ENCODE measurements around the gene NEK6.

The NEK6 gene

GRCh38 chr9:124354346-124355038 lies 96.7 kb downstream of the NEK6 start:
- no peak for DNase-seq (ENCODE audit: low read depth)

- no peak for DNase-seq (ENCODE audit: low read depth)
Measured at GRCh38 chr9:124355039-124355940, 97.5 kb downstream of the NEK6 start.

DNA sequence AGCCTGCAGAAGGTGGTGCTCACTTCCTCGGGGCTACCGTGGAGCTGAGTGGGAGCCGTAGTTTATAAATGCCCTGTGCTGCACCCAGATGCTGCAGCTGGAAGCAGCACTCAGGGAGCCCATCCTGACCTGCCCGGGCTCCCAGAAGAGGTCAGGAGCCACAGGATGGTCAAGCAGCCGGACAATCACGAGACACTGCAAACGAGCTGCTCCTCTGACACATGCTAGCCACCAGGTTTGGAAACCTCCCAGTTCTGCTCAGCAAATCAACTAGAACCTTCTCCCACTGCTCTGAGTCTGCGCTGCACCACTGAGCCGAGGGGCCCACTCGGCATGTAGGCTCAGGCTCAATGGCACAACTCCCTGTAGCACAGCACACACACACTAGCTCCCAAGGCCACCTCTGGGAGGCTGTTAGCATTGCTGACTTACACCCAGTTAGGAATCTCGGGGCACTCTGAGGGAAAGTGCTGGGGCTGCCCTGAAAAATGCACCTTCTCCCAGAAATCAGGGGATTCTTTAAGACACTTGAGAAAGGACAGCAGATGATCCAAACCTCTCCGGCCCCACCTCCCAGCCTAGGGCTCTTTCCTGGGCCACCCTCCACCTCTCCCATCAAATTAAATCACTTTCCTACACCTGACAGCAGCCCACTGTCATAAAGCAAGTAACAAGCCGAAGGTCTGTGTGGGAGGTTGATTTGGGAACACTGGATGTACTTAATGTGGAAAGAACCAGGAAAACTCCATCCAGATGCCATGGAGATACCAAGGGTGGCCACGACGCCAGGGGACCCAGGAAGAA lies 98.4 kb downstream of the NEK6 start:
- no peak for DNase-seq (ENCODE audit: low read depth)

DNA sequence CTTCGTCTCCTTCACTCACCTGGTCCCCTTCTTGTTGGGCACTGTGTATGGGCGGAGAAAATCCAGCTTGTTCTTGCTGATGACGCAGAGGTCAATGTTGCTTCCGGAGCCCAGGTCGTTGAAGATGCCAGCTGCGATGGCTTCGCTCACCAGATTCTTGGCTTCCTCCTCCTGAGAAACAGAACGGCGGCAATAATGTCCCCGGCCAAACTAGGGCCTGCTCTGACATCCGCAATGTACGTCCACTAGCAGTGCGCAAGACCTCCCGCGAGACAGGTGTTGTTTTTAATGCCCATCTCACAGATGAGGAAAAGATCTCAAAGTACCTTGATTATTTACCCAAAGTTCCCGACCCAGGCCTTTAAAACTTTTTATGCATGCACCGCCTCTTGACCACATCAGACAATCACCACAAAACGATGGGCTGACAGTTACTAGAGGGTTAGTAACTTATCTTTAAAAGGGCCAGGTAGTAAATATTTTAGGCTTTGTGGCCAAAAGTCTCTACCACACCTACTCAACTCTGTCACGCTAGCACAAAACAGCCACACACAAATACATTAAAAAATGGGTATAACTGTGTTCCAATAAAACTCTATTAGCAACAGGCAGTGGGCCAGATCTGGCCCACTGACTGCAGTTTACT lies 99.1 kb downstream of the NEK6 start:
- no peak for DNase-seq (ENCODE audit: low read depth)

DNA sequence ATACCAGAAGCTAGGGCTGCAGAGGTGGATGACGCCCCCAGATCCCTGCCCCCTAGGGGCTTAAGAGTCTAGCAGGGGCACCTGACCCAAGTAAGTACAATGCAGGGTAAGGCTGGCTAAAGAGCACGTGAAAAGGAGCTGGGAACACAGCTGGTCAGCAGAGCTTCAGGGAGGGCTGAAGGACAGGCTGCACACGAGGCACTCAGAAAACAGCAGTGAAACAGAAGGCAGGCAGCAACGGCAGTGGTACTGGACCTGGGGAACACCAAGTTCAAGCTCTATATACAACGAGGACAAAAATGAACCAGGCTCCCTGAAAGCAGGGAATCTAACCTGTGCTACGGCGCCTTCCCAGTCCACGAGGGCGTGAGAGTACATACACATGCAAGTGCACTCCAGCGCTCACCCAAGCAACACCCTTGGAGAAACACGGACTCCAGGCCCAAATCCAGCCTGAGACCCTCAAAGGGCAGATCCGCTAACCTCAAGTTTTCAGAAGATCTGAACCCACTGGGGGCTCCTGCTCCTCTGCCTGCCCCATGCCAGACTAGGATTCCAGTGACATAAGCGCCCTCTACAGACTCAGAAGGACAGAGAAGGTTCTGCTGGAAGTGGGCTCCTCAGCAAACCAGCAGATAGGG lies 100.1 kb downstream of the NEK6 start:
- no peak for DNase-seq (ENCODE audit: low read depth)

- DNase-seq (ENCODE audit: low read depth) = no peak
Measured at GRCh38 chr9:124358631-124359030, 100.9 kb downstream of the NEK6 start.

DNA sequence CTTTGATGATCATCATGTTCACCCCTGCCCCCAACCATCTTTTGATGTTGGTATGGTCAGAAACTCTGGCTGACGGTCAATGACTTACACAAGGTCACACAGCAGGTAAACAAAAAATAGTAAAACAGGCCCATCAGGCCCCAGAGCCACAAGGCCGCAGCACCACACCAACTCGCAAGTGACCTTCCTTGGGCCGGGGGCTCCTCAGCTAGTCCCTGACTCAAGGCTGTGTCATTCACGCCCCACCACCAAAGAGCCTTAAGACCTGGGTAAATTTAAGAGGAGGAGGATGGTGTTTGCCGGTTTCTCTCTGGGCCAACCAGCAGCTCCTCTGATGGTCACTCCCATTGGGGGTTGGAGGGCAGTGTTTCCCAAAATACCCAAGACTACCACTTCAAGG lies 101.7 kb downstream of the NEK6 start:
- DNase-seq (ENCODE audit: low read depth) = no peak

DNA sequence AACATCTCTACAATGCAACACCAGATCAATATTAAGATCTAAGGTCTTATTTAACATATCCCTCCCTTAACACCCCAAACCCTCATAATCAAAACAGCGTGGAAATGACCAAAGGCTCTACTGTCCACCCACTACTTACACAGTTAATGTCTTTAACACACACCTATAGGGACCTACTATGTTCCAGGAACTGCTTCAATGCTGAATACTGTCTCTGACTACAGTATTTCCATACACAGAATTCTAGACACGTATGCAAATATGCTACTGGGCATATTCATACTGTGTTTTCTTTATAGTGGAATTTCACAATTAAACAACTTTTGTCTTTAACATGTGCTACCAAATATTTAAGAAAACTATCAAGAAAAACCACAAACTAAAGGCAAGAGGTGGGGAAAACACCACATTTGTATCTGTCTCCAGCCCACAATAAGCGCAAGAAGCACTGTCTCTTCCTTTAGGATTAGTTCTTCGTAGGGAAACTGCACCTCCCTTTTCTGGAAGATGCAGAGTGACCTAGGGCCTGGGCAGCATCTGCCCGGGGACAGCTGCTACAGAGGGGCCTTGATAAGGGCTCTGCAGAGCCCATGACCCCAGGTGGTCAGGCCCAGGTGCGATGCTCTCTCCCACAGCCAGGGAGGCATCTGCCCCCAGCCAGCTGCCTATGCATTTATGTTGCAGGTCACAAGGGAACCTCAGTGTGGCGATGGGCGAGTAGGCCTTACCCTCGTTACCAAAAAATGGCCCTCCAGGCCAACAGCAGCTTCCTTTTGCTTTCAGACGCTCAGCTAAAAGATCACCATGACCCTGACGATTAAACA lies 102.3 kb downstream of the NEK6 start:
- no peak for DNase-seq (ENCODE audit: low read depth)

GRCh38 chr9:124361128-124361527 lies 103.4 kb downstream of the NEK6 start:
- DNase-seq (ENCODE audit: low read depth) = no peak

GRCh38 chr9:124363326-124364096 lies 105.8 kb downstream of the NEK6 start:
- no peak for DNase-seq (ENCODE audit: low read depth)

GRCh38 chr9:124364141-124364540 lies 106.4 kb downstream of the NEK6 start:
- DNase-seq (ENCODE audit: low read depth) = no peak

DNA sequence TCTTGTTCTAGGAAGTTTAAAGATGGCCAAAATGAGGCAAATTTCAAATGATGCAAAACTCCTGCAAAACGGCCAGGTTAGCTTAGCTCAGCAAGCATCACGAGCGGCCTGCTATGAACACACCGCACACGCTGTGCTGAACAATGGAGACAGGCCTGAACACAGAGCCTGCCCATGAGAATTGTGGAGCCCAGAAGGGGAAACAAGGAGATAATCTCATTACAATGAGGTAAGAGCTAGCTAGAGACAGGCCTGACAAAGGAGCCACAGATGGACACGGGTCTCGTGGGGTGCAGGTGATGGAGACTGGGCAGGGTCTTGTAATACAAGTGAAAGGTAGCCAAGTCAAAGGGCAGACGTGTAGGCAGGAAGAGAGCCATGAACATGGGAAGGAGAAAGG lies 107.3 kb downstream of the NEK6 start:
- DNase-seq (ENCODE audit: low read depth) = no peak

- DNase-seq (ENCODE audit: low read depth) = no peak
Measured at GRCh38 chr9:124366476-124367220, 108.9 kb downstream of the NEK6 start.

DNA sequence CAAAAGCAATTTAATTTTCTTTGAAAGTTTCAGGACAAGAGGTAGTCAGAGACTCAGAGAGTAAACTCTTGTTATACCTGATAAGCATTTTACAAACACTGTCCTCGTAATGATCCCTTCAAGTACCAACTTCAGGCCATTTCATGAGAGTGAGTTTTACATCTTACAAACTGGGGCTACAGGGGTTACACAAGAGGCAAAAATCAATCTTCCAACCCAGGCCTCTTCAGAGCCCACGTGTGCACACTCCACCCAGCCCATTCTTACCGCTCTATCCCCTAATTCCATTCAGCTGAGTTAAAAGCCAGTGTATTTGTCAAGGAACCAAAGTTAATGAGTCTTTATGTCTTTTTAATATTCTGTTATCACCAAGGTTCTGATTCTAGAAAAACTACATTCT lies 110.9 kb downstream of the NEK6 start:
- no peak for DNase-seq (ENCODE audit: low read depth)

GRCh38 chr9:124369231-124369797 lies 111.6 kb downstream of the NEK6 start:
- no peak for DNase-seq (ENCODE audit: low read depth)

DNA sequence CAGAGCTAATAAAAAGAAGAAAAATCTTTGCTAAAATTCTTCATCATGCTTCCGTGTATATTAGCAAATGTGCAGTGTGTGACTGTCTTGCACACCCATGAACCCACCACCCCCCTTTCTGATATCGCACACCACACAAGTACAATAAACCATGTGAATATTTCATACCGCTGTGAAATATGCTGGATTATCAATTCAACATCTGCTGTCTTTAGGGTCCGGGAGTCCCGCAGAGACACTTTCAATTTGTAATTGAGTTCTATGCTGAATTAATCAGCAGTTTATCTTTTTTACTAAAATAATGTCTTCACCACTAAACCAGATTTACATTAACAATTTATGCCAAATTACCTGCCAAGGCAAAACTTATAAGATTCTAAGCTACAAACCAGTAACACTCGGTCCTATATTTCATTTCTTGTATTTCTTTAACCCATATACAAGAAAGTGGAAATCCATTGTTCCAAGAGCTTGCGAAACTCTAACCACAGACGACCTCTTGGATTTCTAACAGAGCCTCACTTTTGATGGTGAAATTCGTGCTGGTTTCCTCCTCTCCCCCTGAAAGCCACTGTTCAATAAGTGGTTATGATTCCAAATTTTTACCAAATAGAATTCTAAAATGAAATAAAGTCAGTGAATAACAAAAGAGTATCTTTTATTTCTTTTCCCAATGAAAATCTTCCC lies 113.3 kb downstream of the NEK6 start:
- DNase-seq (ENCODE audit: low read depth) = peak; percentile 55

- DNase-seq (ENCODE audit: low read depth) = no peak
Measured at GRCh38 chr9:124372038-124372437, 114.3 kb downstream of the NEK6 start.

- no peak for DNase-seq (ENCODE audit: low read depth)
Measured at GRCh38 chr9:124373386-124373785, 115.6 kb downstream of the NEK6 start.

All from stromal cell of bone marrow (primary cell).